ENCODE results near the gene RNF168.
"Not testable (repeated sequence)": the region's sequence is repeated elsewhere in the genome, so short reads cannot be mapped to it uniquely, and the experiment has no call there.

The RNF168 gene

DNA sequence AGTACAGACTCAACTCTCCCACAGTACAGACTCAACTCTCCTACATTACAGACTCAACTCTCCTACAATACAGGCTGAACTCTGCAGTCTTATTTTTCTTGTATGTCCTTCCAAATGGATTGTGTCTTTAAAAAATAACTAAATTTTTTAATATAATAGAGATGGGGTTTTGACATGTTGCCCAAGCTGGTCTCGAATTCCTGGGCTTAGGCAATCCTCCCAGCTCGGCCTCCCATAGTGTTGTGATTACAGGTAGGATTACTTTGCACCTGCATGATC lies 40.2 kb downstream of the RNF168 start:
- no peak for DNase-seq

DNA sequence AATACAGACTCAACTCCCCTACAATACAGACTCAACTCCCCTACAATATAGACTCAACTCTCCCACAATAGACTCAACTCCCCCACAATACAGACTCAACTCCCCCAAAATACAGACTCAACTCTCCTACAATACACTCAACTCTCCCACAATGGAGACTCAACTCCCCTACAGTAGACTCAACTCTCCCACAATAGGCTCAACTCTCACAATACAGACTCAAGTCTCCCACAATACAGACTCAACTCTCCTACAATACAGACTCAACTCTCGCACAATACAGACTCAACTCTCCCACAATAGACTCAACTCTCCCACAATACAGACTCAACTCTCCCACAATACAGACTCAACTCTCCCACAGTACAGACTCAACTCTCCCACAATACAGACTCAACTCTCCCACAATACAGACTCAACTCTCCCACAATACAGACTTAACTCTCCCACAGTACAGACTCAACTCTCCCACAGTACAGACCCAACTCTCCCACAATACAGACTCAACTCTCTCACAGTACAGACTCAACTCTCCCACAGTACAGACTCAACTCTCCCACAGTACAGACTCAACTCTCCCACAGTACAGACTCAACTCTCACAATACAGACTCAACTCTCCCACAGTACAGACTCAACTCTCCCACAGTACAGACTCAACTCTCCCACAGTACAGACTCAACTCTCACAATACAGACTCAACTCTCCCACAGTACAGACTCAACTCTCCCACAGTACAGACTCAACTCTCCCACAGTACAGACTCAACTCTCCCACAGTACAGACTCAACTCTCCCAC lies 40.7 kb downstream of the RNF168 start:
- not testable (repeated sequence) for DNase-seq

DNA sequence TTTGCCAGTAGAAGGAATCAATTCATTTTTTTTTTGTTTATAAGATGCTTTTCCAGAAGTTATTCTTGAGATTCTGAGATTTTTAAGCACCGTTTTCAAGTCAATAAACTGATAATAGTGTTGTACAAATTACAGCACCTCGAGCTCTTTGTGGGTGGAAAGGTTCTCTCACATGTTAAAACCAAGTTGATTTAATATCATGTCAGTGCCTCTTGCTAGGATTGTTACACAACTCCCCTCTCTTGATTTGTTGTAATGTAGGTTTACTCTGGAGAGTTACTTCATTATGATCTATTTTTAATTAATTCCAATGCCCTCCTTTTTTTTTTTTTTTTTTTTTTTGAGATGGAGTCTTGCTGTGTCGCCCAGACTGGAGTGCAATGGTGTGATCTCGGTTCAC lies 45.5 kb downstream of the RNF168 start:
- no peak for DNase-seq

DNA sequence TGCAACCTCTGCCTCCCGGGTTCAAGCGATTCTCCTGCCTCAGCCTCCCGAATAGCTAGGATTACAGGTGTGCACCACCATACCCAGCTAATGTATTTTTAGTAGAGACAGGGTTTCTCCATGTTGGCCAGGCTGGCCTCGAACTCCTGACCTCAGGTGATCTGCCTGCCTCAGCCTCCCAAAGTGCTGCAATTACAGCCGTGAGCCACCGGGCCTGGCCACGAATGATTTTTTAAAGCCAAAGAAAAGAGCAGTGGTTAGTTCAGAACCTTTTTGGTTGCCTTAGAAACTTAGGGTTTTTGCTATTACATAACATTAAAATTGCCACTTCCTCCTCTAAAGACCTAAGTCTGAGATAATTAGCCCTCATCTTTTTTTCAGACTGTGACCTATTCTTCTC lies 46.1 kb downstream of the RNF168 start:
- DNase-seq, result not testable (repeated sequence)

DNA sequence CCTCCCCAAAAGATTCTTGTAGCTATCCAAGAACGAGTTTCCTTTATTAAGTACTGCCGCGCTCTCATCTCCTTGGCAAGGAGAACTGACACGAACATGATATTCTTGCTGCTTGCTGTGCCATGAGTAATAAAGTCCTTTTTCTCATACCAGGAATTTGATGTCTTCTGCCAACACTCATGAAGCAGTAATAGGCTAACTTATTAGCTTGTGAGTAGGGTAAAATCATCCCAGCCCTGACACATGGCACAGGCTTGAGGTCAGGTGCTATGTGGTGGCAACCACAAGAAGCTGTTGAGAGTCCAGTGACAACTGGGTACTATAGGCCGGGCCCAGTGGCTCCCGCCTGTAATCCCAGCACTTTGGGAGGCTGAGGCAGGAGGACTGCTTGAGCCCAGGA lies 48.6 kb downstream of the RNF168 start:
- DNase-seq, result no peak

DNA sequence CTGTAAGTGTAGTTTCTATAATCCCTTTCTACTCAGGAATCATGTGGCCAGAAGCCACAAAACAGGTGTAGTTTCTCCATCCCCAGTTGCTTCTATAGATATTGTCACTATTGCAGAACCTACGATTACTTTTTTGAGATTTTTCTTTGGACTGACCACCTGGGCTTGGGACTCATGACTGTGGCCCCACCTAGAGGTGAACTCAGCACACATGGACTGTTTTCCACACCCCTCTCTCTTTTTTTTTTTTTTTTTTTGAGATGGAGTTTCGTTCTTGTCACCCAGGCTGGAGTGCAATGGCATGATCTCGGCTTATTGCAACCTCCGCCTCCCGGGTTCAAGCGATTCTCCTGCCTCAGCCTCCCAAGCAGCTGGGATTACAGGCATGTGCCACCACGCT lies 58.2 kb downstream of the RNF168 start:
- not testable (repeated sequence) for DNase-seq

DNA sequence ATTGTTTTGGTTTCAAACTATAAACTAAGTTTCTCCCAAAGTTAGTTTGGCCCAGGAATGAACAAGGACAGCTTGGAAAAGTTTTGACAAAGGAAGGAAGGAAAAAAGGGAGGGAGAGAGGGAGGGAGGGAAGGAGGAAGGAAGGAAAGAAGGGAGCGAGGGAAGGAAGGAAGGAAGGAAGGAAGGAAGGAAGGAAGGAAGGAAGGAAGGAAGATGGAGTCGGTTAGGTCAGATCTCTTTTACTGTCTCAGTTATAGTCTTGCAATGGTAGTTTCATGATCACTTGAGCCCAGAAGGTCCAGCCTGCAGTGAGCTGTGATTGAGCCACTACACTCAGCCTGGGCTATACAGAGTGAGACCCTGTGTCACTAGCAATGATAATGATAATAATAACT lies 59.1 kb downstream of the RNF168 start:
- DNase-seq, result no peak

DNA sequence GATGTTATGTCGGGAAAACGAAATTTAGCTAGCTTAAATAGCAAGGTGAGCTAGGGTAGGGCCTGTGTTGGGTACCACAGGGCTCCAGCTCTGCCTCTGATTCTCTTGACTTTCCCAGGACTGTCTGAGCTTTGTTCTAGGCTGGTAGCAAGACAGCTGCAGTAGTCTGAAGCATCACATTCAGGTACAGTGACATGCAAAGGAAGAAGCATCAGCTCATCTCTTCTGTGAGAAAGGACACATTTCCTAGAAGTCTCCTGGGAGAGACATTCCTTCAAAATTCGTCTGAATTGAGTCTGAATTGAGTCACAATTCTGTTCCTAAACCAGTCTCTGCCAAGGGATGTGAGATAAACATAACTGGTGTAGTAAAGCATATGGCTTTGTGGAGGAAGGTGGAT lies 62.9 kb downstream of the RNF168 start:
- DNase-seq, result no peak

DNA sequence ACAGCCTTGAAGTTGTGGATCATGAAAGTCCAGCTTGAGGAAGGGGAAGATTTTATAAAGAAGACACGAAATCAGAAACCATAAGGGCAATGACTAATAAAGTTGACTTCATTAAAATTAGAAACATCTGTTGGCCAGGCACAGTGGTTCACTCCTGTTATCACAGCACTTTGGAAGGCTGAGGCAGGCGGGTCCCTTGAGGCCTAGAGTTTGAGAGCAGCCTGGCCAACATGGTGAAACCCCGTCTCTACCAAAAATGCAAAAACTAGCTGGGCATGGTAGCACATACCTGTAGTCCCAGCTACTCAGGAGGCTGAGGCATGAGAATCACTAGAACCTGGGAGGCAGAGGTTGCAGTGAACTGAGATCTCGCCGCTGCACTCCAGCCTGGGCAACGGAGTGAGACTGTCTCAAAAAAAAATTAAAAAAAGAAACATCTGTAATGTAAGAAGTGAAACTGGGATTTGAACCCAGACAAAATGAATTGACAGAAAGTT lies 63.5 kb downstream of the RNF168 start:
- no peak for DNase-seq

DNA sequence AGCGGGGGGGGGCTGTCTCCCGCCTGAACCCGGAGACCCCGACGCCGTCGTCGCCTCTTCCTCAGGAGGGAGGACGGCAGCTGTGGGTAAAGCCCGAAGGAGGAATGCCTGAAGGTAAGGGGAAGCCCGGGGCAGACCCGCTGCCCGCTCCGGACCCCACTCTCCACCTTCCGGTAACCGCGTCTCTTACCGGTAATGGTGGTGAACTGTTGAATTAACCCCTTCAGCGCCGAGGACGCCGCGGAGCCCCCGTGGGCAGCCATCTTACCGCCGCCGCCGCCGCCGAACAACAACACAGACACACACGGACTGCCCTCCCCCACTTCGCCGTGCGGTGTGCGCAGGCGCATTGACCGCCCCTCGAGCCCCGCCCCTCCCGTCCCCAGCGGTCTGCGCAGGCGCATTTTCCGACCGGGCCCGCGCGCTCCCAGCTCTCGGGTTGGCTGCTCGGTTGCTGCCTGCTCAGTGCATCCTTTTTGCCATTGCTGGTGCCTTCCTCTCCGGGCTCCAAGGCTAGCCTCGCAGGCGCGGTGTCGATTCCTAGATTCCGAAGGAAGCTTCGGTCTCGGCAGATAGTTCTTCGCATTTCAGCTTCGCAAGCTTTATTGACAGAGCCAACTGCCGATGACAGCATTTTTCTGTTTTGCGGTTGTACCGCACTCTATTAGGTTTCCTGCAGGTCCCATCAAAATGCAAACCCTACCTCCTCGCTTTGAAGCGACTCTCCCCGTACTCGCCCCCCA lies 71.3 kb downstream of the RNF168 start, which contains the start of gene UBXN7:
TSS of gene UBXN7 (minus strand) at position 291 of the 743 bp plus-strand sequence. CDS start at position 263, 28 bp downstream.
- DNase-seq, result peak; percentile 87

DNA sequence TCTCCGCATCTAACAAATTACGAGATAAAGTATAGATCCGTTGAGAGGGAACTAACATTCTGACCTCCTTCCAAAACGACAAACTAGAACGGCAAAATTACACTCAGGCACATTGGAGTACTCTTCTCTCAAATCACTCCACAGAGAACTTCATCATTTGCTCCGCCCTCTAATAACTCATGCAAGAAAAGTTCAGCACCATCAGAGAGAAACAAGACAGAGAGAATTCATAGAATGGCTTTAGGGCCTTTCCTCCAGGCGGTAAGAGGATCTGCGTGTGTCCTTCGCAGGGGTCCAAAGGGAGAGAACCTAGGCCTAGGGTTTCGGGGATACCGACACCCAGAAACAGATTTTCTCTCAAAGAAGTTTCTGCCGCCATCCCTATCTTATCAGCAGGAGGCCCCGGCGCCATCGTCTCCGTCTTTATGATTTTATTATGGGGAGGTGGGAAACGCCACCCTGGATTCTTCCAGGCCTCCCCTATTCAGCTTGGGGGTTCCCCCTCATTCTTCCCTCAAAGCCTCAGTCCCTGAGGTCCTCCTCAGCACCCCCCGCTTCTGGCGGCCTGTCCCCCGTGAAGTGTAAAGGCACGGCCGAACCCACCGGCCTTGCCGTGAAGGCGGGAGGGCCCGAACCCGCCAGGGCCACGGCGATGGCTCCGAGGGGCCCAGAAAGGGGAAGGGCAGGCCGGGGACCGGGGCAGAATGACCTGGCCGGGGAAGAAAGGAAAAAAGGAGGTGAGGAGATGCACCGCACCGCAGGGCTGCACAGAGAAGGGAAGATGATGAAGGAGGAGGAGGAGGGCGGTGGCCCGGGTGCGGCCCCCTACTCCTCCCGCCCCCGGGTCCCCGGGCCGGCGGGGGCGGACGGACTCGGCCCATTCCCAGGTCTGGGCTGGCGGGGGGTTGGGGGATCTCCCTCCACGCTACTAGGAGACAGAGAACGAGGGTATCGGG lies 72.1 kb downstream of the RNF168 start:
- DNase-seq, result peak; percentile 19

DNA sequence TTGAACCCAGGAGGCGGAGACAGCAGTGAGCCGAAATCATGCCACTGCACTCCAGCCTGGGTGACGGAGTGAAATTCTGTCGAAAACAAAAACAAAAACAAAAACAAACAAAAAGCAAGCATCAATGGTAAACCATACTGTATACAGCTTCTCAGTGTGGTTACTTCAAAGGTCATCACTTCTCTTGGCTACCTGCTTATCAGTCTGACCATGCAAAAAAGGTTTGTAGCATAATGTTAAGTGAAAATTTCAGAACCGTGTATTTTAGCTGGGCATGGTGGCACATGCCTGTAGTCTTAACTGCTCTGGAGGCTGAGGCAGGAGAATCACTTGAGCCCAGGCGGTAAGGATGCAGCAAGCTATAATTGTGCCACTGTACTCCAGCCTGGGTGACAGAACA lies 75.5 kb downstream of the RNF168 start:
- DNase-seq, result no peak

DNA sequence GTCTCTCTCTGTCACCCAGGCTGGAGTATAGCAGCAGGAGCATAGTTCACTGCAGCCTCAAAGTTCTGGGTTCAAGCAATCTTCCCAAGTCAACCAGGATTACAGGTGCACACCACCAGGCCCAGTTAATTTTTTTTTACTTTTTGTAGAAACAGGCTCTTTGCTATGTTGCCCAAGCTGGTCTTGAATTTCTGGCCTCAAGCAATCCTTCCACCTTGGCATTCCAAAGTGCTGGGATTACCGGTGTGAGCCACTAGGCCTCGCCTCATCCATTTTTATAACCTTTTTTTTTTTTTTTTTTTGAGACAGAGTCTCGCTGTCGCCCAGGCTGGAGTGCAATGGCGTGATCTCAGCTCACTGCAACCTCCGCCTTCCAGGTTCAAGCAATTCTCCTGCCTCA lies 79.1 kb downstream of the RNF168 start:
- not testable (repeated sequence) for DNase-seq

DNA sequence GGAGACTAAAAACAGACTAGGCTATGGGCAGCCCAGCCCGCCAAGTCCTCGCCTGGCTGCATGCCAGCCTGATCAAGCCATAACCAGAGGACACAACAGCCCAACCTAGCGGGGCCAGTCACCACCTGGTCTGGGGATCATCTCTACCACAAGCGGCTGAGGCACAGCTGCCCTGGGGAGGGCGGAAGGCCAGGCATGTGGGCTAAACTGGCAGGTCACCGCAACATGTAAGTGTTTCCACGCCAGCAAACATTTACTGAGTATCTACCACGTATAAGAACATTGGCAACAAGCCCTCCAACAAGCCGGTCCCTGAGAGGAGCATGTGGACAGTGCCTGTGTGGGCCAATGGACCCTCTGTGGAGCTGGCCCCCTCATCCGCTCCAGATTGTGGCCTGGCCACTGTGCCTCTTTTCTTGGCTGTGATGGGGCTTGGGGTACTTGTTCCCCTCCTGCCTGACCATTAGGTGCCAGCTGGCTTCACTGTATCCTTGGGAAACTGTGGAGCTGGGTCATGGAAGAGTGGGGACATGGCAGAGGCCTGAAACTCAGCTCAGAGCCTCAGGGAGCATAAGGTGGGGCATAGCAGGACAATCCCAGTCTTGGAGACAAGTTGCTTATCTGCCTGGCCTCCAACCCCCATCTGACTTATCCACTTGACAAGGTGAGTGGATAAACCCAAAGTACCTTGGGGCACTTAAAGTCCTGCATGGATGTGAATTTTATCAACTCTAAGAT lies 80.4 kb downstream of the RNF168 start:
- DNase-seq, result peak; percentile 77

DNA sequence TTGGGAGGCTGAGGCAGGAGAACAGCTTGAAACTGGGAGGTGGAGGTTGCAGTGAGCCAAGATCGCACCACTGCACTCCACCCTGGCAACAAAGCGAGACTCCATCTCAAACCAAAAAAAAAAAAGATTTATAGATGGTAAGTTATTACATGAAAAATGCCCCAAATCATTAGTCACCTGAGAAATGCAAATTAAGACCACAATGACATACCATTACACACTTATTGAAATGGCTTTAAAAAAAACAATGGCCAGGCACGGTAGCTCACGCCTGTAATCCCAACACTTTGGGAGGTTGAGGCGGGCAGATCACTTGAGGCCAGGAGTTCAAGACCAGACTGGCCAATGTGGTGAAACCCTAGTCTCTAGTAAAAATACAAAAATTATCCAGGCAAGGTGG lies 81.9 kb downstream of the RNF168 start:
- not testable (repeated sequence) for DNase-seq

DNA sequence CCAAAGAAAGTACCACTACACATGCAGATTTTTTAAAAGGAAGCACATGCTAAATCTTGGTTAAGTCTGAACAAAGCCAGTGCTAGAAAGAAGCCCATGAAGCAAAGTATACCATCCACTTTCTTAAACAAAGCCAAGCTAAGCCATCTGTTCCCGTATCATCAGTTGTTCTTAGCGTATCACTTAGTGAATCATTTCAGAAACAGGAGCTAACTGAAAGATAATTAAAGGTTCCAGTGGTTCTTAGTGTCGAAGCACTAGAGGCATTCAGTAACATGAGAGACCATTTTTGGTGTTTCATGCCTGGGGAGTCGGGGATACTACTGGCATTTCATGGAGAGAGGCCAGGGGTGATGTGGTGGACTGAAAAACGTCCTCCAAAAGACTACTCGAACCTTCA lies 84.2 kb downstream of the RNF168 start:
- DNase-seq, result no peak
